ENCODE measurements around the gene OR2W3.

The OR2W3 gene

GRCh38 chr1:247905910-247906503 is 10.6 kb downstream of the OR2W3 start:
- H3K9me3 Mint-ChIP-seq, result peaks cover 53% of the 10 kb centered on the region

GRCh38 chr1:247906504-247907047 is 11.2 kb downstream of the OR2W3 start:
- Mint-ChIP-seq H3K4me3 (no peak overlapping the region), H3K4me1 (no peaks in the 10 kb centered on the region), H3K9me3 (peaks cover 53% of the 10 kb centered on the region), H3K27ac (no peak overlapping the region), H3K36me3 (ENCODE audit: low read depth) (no peaks in the 10 kb centered on the region), H3K27me3 (ENCODE audit: low read depth) (no peaks in the 10 kb centered on the region)
- TF ChIP-seq CTCF (IDR thresholded peaks at IDR 0.05; ENCODE audit: unreplicated experiment in 3 of 3), result no peak

More at GRCh38 chr1:247905910-247906503, 10.6 kb downstream of the OR2W3 start:
- Mint-ChIP-seq H3K36me3 (ENCODE audit: low read depth) (no peaks in the 10 kb centered on the region), H3K27me3 (ENCODE audit: low read depth) (no peaks in the 10 kb centered on the region), H3K4me1 (no peaks in the 10 kb centered on the region), H3K4me3 (no peak overlapping the region), H3K27ac (no peak overlapping the region)
- TF ChIP-seq CTCF (IDR thresholded peaks at IDR 0.05; ENCODE audit: unreplicated experiment in 3 of 3), result no peak

- Mint-ChIP-seq H3K4me1 (no peaks in the 10 kb centered on the region), H3K9me3 (peaks cover 45% of the 10 kb centered on the region), H3K36me3 (ENCODE audit: low read depth) (no peaks in the 10 kb centered on the region), H3K27ac (no peak overlapping the region), H3K27me3 (ENCODE audit: low read depth) (no peaks in the 10 kb centered on the region), H3K4me3 (no peak overlapping the region)
- TF ChIP-seq CTCF (IDR thresholded peaks at IDR 0.05; ENCODE audit: unreplicated experiment in 3 of 3), result no peak
These were observed 13.4 kb downstream of the OR2W3 start for GRCh38 chr1:247908766-247909165.

DNA sequence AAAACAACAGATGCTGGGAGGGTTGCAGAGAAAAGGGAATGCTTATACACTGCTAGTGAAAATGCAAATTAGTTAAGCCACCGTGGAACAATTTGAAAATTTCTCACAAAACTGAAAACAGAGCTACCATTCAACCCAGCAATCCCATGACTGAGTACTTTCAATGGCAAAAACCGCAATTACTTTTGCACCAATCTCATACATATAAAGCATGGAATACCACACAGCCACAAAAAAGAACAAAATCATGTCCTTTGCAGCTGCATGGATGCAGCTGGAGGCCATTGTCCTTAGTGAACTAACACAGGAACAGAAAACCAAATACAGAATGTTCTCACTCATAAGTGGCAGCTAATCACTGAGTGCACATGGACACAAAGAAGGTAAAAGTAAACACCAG is 18.4 kb downstream of the OR2W3 start:
- H3K27ac Mint-ChIP-seq, result no peak overlapping the region
- no peak for TF ChIP-seq CTCF (IDR thresholded peaks at IDR 0.05; ENCODE audit: unreplicated experiment in 3 of 3)
- no peak overlapping the region for H3K4me3 Mint-ChIP-seq
- no peaks in the 10 kb centered on the region for H3K27me3 Mint-ChIP-seq (ENCODE audit: low read depth)
- H3K9me3 Mint-ChIP-seq, result peaks cover 26% of the 10 kb centered on the region
- no peaks in the 10 kb centered on the region for H3K4me1 Mint-ChIP-seq
- H3K36me3 Mint-ChIP-seq (ENCODE audit: low read depth), result no peaks in the 10 kb centered on the region

DNA sequence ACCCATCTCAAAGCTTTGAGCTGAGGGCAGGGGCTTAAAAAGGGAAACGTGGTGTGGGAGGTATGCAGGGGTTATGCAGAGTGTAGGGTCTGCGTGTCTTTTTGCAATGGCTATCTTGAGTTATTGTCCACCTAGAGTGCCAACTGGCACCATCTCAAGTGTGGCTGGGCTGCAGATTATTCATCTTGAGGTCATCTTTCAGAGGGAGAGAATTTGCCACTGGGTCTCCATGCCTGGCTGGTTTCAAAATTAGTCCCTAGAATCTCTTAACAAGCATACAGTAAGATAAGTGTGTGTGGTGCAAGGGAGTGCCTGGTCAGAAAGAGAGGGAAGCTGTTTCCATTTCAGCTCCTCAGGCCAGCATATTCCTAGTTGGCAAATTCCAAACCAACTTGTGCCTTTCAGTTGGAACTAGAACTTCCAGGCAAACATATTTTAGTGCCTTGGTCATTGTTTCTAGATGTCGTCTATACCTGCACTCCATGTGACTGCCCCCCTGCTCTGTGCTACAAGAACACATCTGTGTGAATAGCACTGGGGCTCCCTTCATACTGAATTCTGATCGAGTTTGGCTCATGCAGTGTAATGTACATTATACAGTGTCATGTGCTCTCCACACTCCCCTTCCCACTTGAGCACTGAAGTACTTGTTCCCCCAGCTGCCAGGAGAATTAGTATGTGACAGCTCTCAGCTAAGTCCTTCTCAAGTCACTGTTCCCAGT is 19.7 kb downstream of the OR2W3 start:
- no peaks in the 10 kb centered on the region for H3K27me3 Mint-ChIP-seq (ENCODE audit: low read depth)
- H3K4me1 Mint-ChIP-seq, result no peaks in the 10 kb centered on the region
- TF ChIP-seq CTCF (IDR thresholded peaks at IDR 0.05; ENCODE audit: unreplicated experiment in 3 of 3), result no peak
- H3K4me3 Mint-ChIP-seq, result no peak overlapping the region
- no peaks in the 10 kb centered on the region for H3K36me3 Mint-ChIP-seq (ENCODE audit: low read depth)
- H3K27ac Mint-ChIP-seq, result no peak overlapping the region
- H3K9me3 Mint-ChIP-seq, result peaks cover 20% of the 10 kb centered on the region

Measured in nephron (organoid).